GM18502 (cell line): ENCODE measurements around the gene KCNJ8.
"Not testable (repeated sequence)": the region's sequence is repeated elsewhere in the genome, so short reads cannot be mapped to it uniquely, and the experiment has no call there.

ENCODE experiments used
- ATAC-seq: cut with Tn5 transposase; IDR thresholded peaks from one replicate; pipeline ENCODE4 v1.9.1; 2021; ENCODE audit warnings: mild to moderate bottlenecking; ENCODE audit not compliant: unreplicated experiment, poor library complexity

Gene KCNJ8

DNA sequence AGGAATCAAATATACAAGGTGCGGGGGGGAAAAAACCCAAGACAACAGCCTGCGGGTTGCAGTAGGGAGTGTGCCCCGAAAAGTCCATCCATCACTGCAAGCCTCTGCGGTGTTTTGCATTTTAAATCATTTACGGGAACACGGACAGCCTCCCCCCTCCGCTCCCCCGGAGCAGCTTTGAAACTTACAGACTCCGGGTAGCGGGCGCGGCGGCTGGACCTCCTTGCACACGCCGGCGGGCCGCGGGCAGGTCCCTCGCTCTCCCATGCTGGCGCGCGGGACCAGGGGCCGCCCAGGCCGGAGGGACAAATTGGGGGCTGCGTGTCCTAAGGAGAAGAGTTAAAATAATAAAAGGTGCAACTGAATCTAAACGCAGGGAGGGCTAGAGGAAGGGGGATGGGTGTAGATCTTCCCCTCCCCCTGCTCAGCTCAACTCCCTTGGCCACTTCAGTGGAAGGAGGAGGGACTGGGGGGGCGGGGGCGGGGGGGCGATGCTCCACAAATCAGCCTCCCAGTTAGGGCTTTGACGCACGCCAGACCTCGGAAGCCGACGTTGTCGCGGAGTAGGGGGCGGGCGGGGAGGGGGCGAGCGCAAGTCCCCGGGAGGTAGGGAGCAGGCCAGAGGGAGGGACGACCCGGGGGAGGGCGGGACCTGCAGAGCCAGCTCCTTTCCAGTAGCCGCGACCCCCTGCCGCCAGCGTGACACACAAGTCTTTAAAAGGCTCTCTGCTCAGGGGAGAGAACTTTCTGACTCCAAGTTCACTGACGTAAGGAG, at the start of gene KCNJ8:
Gene KCNJ8 (minus strand): TSS at position 349 of the 775 bp plus-strand sequence. CDS start 1,090 bp downstream, outside the sequence.
- ATAC-seq: no peak

- no peak for ATAC-seq
These were observed 49.1 kb upstream of the KCNJ8 start for GRCh38 chr12:21823581-21823980.

- no peak for ATAC-seq
These were observed 45.2 kb upstream of the KCNJ8 start for GRCh38 chr12:21819678-21820077.

- ATAC-seq: no peak
These were observed 44.7 kb upstream of the KCNJ8 start for GRCh38 chr12:21819236-21819635.

DNA sequence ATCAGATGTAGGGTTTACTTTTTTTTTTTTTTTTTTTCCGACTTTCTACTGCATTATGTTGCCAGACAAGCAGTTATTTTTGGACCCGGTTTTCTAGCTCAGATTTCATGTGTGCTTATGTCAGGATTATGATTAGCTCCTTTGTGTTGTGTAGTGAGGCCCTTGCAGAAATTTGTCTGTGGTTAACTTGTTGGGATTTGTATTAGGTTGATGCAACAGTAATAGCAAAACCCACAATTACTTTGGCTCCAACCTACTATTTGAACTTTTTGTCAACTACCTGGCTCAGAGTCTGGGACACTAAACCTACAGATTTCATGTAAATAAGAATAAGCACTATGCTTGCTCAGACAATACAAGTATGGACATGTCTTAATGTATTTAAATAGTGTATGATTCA, 44.1 kb upstream of the KCNJ8 start:
- ATAC-seq: no peak

DNA sequence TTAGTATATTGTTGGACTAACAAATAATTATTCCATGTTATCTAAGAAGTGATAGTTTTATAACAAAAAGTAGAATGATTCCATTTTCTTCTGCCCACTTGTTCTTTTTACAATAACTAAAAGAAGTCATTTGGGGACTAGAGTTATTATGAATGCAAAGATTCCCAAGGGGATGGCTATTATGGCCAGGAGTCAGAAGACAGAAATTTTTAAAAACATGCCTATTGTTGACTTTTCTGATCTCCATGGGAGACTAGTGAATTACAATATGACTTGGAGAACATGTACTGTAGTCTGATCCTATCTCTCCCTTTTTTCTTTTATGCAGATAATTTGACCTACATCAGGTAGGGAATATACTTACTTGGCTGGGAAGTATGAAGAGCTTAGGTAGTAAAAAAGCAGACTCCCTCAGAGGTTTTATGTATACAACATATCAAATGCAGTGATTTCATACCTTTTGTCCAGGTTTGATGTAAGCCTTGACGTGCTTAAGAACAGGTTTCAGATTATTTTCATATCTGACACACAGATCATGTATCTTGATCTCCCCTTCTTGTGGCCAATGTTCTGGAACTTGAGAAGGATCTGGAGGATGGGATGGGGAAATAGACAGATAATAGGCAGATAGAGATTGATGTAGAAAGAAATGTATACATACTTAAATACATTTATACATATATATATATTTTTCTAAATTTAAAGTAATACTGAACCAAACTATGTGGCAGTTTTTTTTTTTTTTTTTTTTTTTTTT, 41.0 kb upstream of the KCNJ8 start:
- no peak for ATAC-seq

- no peak for ATAC-seq
These were observed 40.3 kb upstream of the KCNJ8 start for GRCh38 chr12:21814814-21815213.

DNA sequence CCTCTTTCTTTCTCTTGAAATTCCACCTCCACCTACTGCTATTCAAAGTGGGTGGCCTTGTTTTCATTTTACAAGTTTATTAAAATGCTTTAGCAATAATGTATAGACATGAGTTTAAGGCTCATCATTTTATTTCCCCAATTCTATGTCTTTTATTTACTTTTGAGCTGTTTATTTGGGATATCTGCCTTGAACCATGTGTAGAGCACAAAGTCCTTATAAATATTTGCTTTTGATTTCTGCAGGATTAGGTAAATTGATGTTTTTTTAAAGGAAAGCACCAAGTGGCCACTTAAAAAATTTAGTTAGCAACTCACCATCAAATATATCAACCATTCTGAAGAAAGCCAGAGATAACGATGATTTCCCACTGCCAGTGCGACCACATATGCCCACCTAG, 39.8 kb upstream of the KCNJ8 start:
- no peak for ATAC-seq

- no peak for ATAC-seq
These were observed 39.2 kb upstream of the KCNJ8 start for GRCh38 chr12:21813751-21814150.

- no peak for ATAC-seq
These were observed 38.6 kb upstream of the KCNJ8 start for GRCh38 chr12:21813125-21813524.

DNA sequence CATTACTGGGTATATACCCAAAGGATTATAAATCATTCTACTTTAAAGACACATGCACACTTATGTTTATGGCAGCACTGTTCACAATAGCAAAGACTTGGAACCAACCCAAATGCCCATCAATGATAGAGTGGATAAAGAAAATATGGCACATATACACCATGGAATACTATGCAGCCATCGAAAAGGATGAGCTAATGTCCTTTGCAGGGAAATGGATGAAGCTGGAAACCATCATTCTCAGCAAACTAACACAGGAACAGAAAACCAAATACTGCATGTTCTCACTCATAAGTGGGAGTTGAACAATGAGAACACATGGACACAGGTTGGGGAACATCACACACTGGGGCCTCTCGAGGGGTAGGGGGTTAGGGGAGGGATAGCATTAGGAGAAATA, 37.8 kb upstream of the KCNJ8 start:
- not testable (repeated sequence) for ATAC-seq

DNA sequence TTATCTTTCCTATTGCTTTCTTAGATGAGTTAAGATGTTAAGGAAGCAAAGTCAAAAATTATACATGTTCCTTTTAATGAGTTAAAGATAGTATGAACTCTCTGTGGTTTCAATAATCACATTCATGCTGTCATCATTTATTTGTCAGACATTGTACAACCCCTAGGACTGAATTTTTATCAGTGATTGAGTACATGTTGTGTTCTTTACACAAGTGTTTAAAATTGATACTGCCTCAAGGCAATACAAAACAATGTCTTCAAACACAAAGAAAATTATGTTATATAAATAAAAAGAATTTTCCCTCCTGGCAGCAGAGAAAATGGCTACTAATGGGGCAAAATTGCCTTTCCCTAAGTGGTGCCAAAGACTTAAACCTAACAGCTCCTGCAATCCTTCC, 34.6 kb upstream of the KCNJ8 start:
- ATAC-seq: no peak

DNA sequence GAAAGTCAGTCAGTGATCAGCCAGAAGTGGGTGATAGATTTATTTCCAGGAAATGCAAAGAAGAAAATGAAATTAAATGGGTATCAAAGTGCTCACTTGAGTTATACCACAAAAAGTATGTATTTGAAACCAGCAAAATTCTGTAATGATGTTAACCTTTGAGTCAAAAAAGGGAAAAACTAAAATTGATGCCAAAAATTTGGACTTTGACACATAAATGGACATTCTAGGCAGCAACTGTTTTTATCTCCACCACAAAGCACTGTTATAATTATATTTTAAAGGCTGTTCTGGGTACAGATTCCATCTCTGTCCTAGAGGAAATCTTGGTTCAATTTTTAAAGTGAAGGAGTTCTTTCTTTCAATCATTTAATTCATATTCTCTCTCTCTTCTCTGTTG, 31.7 kb upstream of the KCNJ8 start:
- ATAC-seq: no peak

DNA sequence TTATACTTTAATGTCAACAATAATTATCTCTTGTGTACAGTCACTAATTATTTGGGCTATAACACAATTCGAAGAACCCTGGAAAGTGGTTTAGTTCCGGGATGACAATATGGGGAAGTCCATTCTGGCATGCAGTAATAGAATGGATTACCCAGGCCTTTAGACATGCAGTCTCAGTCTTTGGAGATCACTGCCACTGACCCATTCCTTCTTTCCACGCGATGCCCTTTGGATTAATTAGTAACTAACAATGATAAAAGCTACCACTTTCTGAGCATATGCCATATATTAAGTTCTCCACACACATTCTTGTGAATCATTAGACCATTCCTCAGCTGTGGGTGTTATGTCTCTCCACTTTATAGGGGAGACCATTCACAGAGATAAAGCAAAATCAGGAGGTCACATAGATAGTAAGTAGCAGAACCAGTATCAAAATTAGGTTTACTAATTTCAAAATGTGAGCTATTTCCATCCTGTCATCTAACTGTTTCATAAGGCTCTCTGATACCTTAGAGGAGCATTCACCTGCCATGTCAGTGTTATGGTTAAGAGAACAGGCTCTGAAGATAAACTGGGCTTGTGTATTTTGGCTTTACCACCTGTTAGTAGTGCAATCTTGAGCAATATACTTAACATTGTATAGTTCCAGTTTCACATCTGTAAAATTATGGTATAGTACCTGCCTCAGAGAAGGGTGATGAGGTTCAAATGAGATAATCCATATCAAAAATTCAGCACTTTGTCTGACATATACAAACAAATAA, 27.2 kb upstream of the KCNJ8 start:
- ATAC-seq: no peak

DNA sequence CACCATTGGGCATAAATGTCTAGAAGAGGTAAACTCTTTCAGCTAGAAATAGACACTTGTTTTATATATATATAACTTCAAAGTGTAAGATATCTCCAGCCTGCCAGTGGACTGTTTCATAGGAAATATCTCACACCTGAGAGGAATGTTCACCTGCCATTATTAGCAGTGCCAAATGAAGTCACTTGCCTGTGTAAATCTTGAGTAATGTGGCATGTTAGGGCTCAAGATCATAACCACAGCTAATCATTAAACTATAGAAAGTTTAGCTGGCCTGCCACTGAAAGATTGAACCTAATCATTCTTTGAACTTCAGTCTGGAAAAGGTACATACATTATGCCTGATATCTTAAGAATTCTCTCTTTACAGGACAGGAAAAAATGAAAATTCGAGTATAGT, 25.5 kb upstream of the KCNJ8 start:
- ATAC-seq: no peak

DNA sequence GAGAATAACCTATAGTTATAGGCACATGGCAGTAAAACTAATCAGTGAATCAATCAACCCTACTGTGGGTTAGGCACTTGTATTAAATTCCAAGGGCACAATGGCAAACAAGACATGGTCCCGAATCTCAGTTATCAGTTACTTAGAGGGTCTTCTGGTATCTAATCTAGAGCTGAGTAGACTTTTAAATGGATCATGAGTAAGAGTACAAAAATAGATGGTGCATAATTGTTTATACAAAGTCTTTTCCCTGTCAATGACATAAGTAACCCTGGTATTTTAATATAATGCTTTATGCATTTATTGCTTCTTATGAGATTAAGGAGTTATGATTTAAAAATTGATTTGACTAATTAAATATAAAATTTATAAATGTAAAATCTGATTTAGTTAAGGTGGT, 23.0 kb upstream of the KCNJ8 start:
- no peak for ATAC-seq

- ATAC-seq: no peak
These were observed 21.3 kb upstream of the KCNJ8 start for GRCh38 chr12:21795648-21796328.

GRCh38 chr12:21794807-21795595, 20.5 kb upstream of the KCNJ8 start:
- not testable (repeated sequence) for ATAC-seq

DNA sequence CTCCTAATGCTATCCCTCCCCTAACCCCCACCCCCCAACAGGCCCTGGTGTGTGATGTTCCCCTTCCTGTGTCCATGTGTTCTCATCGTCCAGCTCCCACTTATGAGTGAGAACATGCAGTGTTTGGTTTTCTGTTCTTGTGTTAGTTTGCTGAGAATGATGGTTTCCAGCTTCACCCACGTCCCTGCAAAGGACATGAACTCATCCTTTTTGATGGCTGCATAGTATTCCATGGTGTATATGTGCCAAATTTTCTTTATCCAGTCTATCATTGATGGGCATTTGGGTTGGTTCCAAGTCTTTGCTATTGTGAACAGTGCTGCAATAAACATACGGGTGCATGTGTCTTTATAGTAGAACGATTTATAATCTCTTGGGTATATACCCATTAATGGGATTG, 15.2 kb upstream of the KCNJ8 start:
- not testable (repeated sequence) for ATAC-seq
